Effector memory CD8-positive, alpha-beta T cell (primary cell): ENCODE data around the gene VIPR2.
"Not testable (repeated sequence)": the region's sequence is repeated elsewhere in the genome, so short reads cannot be mapped to it uniquely, and the experiment has no call there.

Experiments
- ATAC-seq: fragments of 150-1000 bp; cut with Tn5 transposase; replicated peaks from 2 replicates; pipeline ENCODE4 v1.10.0; 2021; ENCODE audit warnings: mild to moderate bottlenecking, moderate library complexity
- DNase-seq, 3 experiments: peaks; one replicate each; pipeline ENCODE4 v3.0.0; 2021
- H3K27ac Mint-ChIP-seq, 2 donors: one replicate each; pipeline ENCODE4 v1.8.0; 2022; ENCODE audit warnings: mild to moderate bottlenecking in 2 of 2, mixed read lengths in 2 of 2, moderate library complexity in 2 of 2
- H3K27me3 Mint-ChIP-seq, 2 donors: one replicate each; pipeline ENCODE4 v1.8.0; 2022; ENCODE audit warnings: mixed read lengths in 2 of 2
- H3K36me3 Mint-ChIP-seq: one replicate; pipeline ENCODE4 v1.8.0; 2022; ENCODE audit warnings: mild to moderate bottlenecking, moderate library complexity, mixed read lengths; ENCODE audit not compliant: insufficient read depth
- H3K4me1 Mint-ChIP-seq, 2 donors: one replicate each; pipeline ENCODE4 v1.8.0; 2022; ENCODE audit warnings: low read depth in 2 of 2, mixed read lengths in 2 of 2
- H3K4me3 Mint-ChIP-seq, 2 donors: one replicate each; pipeline ENCODE4 v1.8.0; 2022; ENCODE audit warnings: mild to moderate bottlenecking in 2 of 2, mixed read lengths in 2 of 2, moderate library complexity in 2 of 2
- H3K9me3 Mint-ChIP-seq, 2 donors: one replicate each; pipeline ENCODE4 v1.8.0; 2022; ENCODE audit warnings: mixed read lengths in 2 of 2

VIPR2 gene

GRCh38 chr7:158982080-158982479 is 162.6 kb downstream of the VIPR2 start:
- not testable (repeated sequence) for H3K9me3 Mint-ChIP-seq, H3K4me1 Mint-ChIP-seq, DNase-seq, H3K36me3 Mint-ChIP-seq, H3K27ac Mint-ChIP-seq, H3K4me3 Mint-ChIP-seq, H3K27me3 Mint-ChIP-seq, ATAC-seq

GRCh38 chr7:158979635-158980351 is 164.9 kb downstream of the VIPR2 start:
- H3K9me3 Mint-ChIP-seq: peaks cover 0 to 5% of the 10 kb centered on the region in 2 donors
- no peak overlapping the region for H3K4me3 Mint-ChIP-seq
- H3K27me3 Mint-ChIP-seq: no peaks in the 10 kb centered on the region
- H3K36me3 Mint-ChIP-seq: peaks cover 4% of the 10 kb centered on the region
- DNase-seq (no peak), ATAC-seq (no peak)
- peaks cover 13 to 18% of the 10 kb centered on the region in 2 donors for H3K4me1 Mint-ChIP-seq
- H3K27ac Mint-ChIP-seq: peak overlapping the region in 1 of 2 donors; percentile 62

GRCh38 chr7:158979023-158979529 is 165.6 kb downstream of the VIPR2 start:
- no peaks in the 10 kb centered on the region for H3K27me3 Mint-ChIP-seq
- peaks cover 4% of the 10 kb centered on the region for H3K36me3 Mint-ChIP-seq
- no peaks in the 10 kb centered on the region for H3K9me3 Mint-ChIP-seq
- H3K27ac Mint-ChIP-seq: no peak overlapping the region
- DNase-seq (no peak), ATAC-seq (no peak)
- H3K4me3 Mint-ChIP-seq: no peak overlapping the region
- peaks cover 13 to 18% of the 10 kb centered on the region in 2 donors for H3K4me1 Mint-ChIP-seq
